Small intestine (tissue), 7 donors: Measurements from ENCODE around the gene DMRTB1. TPM values are rescaled to one million over a fixed set of nuclear protein-coding genes. Genes with fewer than 3 reads are reported as not detected.

Experiments
- DNase-seq, 2 donors: peaks; one replicate each; pipeline versions ENCODE4 v3.0.0 to v3.0.0-alpha.2; 2013
- FAIRE-seq: peaks from 2 replicates; lab custom pipeline; 2012; peaks lifted over from hg19 to GRCh38; lab: Jason Lieb, UNC
- H3K27ac ChIP-seq, 3 donors: one replicate each; pipeline ENCODE4 v1.5.1; 2013; ENCODE audit warnings: low read length in 2 of 3, mild to moderate bottlenecking in 2 of 3, control low read depth in 1 of 3, inconsistent platforms in 1 of 3, low read depth in 1 of 3, moderate library complexity in 1 of 3
- H3K27me3 ChIP-seq, 3 donors: one replicate each; pipeline ENCODE4 v1.6.1; 2013; ENCODE audit warnings: low read length in 3 of 3, inconsistent platforms in 1 of 3; ENCODE audit not compliant: control insufficient read depth in 3 of 3, insufficient read depth in 3 of 3
- H3K36me3 ChIP-seq, 3 donors: one replicate each; pipeline ENCODE4 v1.6.1; 2013; ENCODE audit warnings: low read length in 3 of 3, inconsistent platforms in 1 of 3, low read depth in 1 of 3, mild to moderate bottlenecking in 1 of 3, moderate library complexity in 1 of 3; ENCODE audit not compliant: control insufficient read depth in 3 of 3, insufficient read depth in 2 of 3
- H3K4me1 ChIP-seq, 3 donors: one replicate each; pipeline ENCODE4 v1.6.1; 2013; ENCODE audit warnings: low read length in 2 of 3, inconsistent platforms in 1 of 3, low read depth in 1 of 3, mild to moderate bottlenecking in 1 of 3, moderate library complexity in 1 of 3; ENCODE audit not compliant: control insufficient read depth in 3 of 3, insufficient read depth in 2 of 3
- H3K4me3 ChIP-seq, 3 donors: one replicate each; pipeline ENCODE4 v1.5.1; 2013; ENCODE audit warnings: low read length in 3 of 3, control low read depth in 1 of 3, inconsistent platforms in 1 of 3, low read depth in 1 of 3, mild to moderate bottlenecking in 1 of 3, moderate library complexity in 1 of 3
- H3K9me3 ChIP-seq, 2 donors: one replicate each; pipeline ENCODE4 v1.6.1; 2013; ENCODE audit warnings: low read depth in 1 of 2, low read length in 1 of 2; ENCODE audit not compliant: control insufficient read depth in 2 of 2, insufficient read depth in 1 of 2
- WGBS, 3 donors: extraction: QIAGEN DNeasy Blood & Tissue Kit; methylation state at CpG; one replicate each; pipeline ENCODE4 v1.1.7; 2013; 5-methylcytosine and 5-hydroxymethylcytosine counted together
- polyA plus RNA-seq, 4 donors: library from polyadenylated mRNA; stranded (reverse) in 3 of 4; unstranded in 1 of 4; fragments of 200-250 nt in 3 of 4; fragments of 120-200 nt in 1 of 4; gene quantifications; one replicate each; pipeline versions ENCODE4 v1.2.1 to v1.2.3, GENCODE V29; 2013
- donor health status: healthy with polysubstance abuse.
- donor health status: control.
- donor health status: control.
- donor health status: Bipolar disorder and iron deficiency.
- donor health status: healthy.

Gene DMRTB1
- polyA plus RNA-seq, 4 donors = not detected

DNA sequence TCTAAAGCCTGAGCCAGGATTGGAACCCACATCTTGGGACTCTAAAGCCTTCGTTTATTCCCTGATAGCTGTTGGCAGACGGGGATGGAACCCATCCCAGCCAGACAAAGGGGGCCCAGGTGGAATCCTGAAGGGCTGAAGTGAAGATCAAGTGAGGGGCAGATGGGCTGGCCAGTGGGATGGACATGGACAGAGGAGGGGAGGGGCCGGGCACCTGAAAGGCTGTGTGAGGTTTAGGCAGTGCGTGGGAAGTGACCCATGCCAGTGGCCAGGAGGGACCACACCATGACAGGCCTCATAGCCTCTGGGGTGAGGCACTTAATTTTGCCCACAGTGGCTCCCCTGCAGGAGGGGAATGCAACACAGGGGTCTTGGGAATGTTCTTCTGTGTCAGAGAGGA, 44.6 kb upstream of the DMRTB1 start:
- Histone ChIP-seq H3K27ac (no peak overlapping the region), H3K27me3 (no peaks in the 10 kb centered on the region), H3K36me3 (no peaks in the 10 kb centered on the region), H3K9me3 (no peaks in the 10 kb centered on the region), H3K4me3 (no peak overlapping the region), H3K4me1 (no peaks in the 10 kb centered on the region)
- FAIRE-seq = no peak
- no peak for DNase-seq
- WGBS, 3 donors = 89 to 94% (median 92%) methylated on average over 3 to 4 of the region's 4 CpGs

DNA sequence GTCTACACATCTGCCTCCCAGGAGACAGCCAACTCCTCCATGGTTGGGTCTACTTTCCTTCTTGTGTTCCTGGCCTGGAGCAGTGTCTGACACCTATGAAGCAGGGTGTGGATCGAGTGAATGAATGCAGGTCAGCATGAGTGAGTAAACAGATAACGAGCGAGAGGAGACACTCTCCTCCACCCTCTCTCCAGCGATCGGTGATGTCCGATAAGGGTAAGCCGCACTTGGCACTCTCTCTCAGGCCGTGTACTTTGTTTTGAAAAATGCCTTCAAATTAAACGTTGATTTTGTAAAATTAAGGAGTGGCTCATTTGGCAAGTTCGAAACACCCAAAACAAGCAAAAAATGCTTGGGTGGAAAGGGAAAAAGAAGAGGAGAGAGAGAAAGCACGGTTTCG, 43.8 kb upstream of the DMRTB1 start:
- H3K27ac ChIP-seq = no peak overlapping the region
- H3K27me3 ChIP-seq = no peaks in the 10 kb centered on the region
- DNase-seq (no peak), FAIRE-seq (no peak)
- no peak overlapping the region for H3K4me3 ChIP-seq
- H3K4me1 ChIP-seq = no peaks in the 10 kb centered on the region
- no peaks in the 10 kb centered on the region for H3K36me3 ChIP-seq
- WGBS, 3 donors = 88 to 93% (median 92%) methylated on average over 12 of the region's 12 CpGs
- H3K9me3 ChIP-seq = no peaks in the 10 kb centered on the region

DNA sequence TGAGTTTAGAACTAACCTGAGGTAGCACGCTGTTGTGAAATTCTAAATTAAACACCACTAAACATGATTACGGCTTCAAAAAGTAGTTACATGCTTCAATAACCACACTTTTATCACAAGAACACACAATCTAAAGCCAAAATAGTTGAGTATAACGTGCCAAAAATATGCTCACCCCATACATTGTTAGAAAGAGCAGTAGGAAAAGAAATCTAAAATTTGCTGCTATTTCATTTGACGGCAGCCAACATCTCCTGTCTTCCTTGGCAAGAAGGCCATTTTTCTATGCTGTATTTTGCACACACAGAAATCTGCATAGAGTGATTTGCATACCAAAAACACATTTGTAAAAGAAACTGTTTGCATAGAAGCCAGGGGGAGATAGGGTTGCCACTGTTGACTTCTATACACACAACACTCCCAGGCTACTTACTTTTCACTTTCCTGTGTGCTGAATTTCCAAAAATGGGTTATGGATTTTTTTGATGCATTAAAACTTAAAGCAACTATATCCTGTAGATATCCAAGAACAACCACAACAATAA, 42.9 kb upstream of the DMRTB1 start:
- Histone ChIP-seq H3K4me3 (no peak overlapping the region), H3K36me3 (no peaks in the 10 kb centered on the region), H3K27ac (no peak overlapping the region), H3K4me1 (no peaks in the 10 kb centered on the region), H3K27me3 (no peaks in the 10 kb centered on the region), H3K9me3 (peaks cover 0 to 2% of the 10 kb centered on the region in 2 donors)
- DNase-seq = no peak
- FAIRE-seq = no peak
- WGBS, 3 donors = 80 to 91% (median 87%) methylated on average over 4 of the region's 4 CpGs

DNA sequence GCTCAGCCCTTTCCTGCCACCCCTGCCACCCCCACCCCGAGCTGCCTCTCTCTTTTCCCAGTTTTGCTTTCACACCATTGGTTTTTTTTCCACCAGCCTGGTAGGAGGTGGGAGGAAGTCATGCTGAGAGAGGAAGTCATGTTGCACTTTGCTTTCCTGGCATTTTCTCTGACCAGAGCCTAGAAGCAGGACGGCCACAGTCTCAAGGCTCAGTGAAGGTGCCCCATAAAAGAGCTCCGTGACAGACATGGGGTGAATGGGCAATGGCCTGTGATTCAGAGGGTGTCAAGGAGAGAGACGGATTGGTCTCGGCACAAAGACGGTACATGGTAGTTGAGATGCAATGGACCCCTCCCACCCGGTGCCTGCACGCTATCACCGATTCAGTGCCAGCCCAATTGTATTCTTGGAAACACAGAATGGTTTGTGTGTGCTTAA, 42.1 kb upstream of the DMRTB1 start:
- 55 to 63% (median 55%) methylated on average over 9 of the region's 9 CpGs for WGBS, 3 donors
- Histone ChIP-seq H3K4me1 (no peaks in the 10 kb centered on the region), H3K9me3 (peaks cover 0 to 2% of the 10 kb centered on the region in 2 donors), H3K4me3 (no peak overlapping the region), H3K27me3 (no peaks in the 10 kb centered on the region), H3K27ac (no peak overlapping the region), H3K36me3 (no peaks in the 10 kb centered on the region)
- DNase-seq = no peak
- no peak for FAIRE-seq

DNA sequence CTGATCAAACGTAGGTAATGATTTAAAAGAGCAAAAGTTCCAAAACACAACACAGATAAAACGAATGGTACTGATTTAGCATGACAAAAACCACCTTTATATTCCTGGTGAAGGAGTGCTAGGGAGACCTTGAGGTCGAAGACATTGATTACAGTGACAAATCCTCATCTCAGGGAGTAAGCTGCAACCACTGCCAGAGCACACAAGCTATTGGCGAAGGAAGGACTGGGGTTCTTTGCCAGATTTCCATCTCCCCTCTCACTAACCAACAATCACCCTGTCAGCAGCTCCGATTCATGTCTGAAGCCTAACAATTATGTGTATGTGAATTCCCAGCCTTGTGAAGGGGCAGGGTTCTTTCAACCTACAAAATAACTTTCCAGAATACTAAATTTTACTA, 40.2 kb upstream of the DMRTB1 start:
- WGBS, 3 donors = 34 to 44% (median 42%) methylated on average over 5 of the region's 5 CpGs
- Histone ChIP-seq H3K9me3 (peaks cover 0 to 2% of the 10 kb centered on the region in 2 donors), H3K4me3 (no peak overlapping the region), H3K4me1 (no peaks in the 10 kb centered on the region), H3K27ac (no peak overlapping the region), H3K36me3 (no peaks in the 10 kb centered on the region), H3K27me3 (no peaks in the 10 kb centered on the region)
- no peak for DNase-seq
- no peak for FAIRE-seq

DNA sequence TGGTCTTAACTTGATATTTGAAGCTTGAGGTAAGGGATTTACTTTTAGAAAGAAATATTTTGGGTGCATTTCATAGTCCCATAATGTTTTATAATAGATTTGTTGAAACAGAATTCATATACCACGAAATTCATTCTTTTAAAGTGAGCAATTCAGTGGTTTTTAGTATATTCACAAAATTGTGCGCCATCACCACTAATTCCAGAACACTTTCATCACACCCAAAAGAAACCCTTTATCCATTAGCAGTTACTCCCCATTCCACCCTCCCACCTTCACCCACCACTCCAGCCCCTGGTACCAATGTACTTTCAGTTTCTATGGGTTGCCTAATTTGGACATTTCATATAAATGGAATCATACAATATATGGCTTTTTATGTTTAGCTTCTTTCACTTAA, 38.9 kb upstream of the DMRTB1 start:
- Histone ChIP-seq H3K27me3 (no peaks in the 10 kb centered on the region), H3K27ac (no peak overlapping the region), H3K36me3 (no peaks in the 10 kb centered on the region), H3K4me3 (no peak overlapping the region), H3K9me3 (peaks cover 0 to 2% of the 10 kb centered on the region in 2 donors), H3K4me1 (no peaks in the 10 kb centered on the region)
- no peak for DNase-seq
- WGBS, 3 donors = 78 to 96% (median 91%) methylated on average over 2 of the region's 2 CpGs
- no peak for FAIRE-seq

DNA sequence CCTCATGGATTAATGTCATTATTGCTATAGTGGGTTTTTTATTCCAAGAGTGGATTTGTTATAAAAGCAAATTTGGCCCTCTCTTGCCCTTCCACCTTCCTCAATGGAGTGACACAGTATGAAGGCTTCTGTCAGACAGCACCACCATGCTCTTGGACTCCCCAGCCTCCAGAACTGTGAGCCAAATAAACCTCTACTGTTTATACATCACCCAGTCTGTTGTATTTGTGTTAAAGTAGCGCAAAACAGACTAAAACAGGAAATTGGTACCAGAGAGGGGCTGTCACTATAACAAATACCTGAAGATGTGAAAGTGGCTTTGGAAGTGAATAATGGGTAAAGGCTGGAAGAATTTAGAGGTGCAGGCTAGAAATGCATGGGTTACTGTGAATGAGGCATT, 38.0 kb upstream of the DMRTB1 start:
- Histone ChIP-seq H3K27me3 (no peaks in the 10 kb centered on the region), H3K4me3 (no peak overlapping the region), H3K36me3 (no peaks in the 10 kb centered on the region), H3K9me3 (peaks cover 0 to 2% of the 10 kb centered on the region in 2 donors), H3K4me1 (no peaks in the 10 kb centered on the region), H3K27ac (no peak overlapping the region)
- DNase-seq (no peak), FAIRE-seq (no peak)
- WGBS, 3 donors = 77 to 96% (median 93%) methylated on average over 1 of the region's 1 CpG

DNA sequence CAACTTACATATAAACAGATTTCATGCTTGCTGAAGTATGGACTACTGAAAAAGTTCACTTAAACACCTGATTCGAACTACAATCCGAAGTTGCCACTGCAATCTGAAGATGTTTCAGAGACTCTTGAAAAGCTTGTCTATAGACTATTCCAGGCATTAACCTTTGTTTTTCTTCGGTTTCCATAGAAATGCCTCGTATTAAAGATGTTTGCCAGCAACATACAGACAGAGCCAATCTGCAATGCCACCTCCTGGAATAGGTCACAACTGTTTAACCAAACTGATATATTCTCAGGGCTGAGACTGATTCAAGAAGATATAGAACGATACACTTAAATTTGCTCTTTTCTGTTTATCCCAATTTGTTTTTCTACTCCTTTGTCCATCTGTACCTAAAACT, 28.9 kb upstream of the DMRTB1 start:
- Histone ChIP-seq H3K27ac (no peak overlapping the region), H3K36me3 (no peaks in the 10 kb centered on the region), H3K9me3 (peaks cover 0 to 5% of the 10 kb centered on the region in 2 donors), H3K27me3 (no peaks in the 10 kb centered on the region), H3K4me1 (peaks cover 2 to 5% (median 3%) of the 10 kb centered on the region in 3 donors), H3K4me3 (no peak overlapping the region)
- DNase-seq = no peak
- FAIRE-seq = no peak
- WGBS, 3 donors = 55 to 74% (median 65%) methylated on average over 5 of the region's 5 CpGs

DNA sequence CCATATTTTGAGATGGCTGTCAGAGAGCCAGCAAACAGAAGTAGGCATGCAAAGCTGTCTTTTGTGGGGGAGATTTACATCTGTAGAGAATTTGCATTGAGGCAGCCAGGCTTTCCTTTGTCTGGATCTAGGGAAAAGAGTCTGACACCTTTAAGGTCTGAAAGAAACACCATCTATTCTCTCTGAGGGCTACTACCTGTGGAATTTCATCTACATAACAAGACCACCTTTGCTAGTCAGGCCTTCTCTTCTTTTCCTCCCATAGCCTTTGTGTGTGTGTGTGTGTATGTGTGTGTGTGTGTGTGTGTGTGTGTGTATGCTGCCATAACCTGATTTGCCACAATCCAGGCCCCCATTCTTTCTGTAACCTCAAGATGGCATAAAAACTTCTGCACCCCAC, 28.4 kb upstream of the DMRTB1 start:
- FAIRE-seq (no peak), DNase-seq (no peak)
- no peaks in the 10 kb centered on the region for H3K36me3 ChIP-seq
- peaks cover 0 to 5% of the 10 kb centered on the region in 2 donors for H3K9me3 ChIP-seq
- H3K4me1 ChIP-seq = peaks cover 2 to 5% (median 3%) of the 10 kb centered on the region in 3 donors
- H3K27ac ChIP-seq = no peak overlapping the region
- H3K27me3 ChIP-seq = no peaks in the 10 kb centered on the region
- no peak overlapping the region for H3K4me3 ChIP-seq
